NCI-H345 treated with DMSO at 0.1 percent for 48 hours (cell line): Measurements from ENCODE around the gene ZEB1.
"Not testable (repeated sequence)": the region's sequence is repeated elsewhere in the genome, so short reads cannot be mapped to it uniquely, and the experiment has no call there.

Source experiments
- DNase-seq: peaks from one replicate; lab custom pipeline; 2025; ENCODE audit not compliant: unreplicated experiment; lab: John Stamatoyannopoulos, UW

Gene ZEB1

DNA sequence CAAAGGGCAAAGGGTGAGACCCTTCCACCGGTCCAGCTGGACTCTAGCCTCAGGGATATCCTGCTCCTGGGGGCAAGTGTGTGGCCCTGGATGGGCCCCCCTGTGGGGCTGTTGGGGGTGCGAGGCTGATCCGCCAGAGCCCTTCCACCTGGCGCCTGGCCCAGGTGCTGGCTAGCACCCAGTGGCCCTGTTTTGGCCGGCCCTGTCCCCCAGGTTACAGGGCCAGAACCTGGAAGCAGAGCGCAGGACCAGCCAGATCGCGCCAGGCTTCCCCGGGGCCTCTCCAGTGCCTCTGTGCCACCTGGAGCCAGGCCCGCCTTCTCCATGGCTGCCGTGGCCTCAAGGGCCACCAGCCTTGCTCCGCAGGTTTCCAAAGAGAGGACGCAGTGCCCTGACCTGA, 45.2 kb downstream of the ZEB1 start:
- not testable (repeated sequence) for DNase-seq

DNA sequence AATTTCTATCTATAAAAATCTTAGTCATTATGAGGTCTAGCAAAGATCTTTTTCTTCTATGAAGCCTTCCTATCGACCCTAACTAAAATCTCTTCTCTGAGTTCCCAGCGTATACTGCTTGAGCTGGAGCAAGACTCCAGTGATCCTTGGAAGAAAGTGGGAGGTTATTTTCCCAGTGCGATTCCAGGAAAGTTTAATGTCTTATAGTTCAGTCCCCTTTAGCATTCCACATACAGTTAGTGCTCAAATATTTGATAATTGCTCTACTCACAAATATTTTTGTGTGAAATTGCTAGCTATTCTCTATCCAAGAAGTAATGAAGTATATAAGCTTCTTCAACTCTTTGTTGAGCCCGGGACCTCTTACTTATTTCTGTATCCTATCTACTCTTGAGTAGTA, 47.7 kb downstream of the ZEB1 start:
- DNase-seq = no peak

DNA sequence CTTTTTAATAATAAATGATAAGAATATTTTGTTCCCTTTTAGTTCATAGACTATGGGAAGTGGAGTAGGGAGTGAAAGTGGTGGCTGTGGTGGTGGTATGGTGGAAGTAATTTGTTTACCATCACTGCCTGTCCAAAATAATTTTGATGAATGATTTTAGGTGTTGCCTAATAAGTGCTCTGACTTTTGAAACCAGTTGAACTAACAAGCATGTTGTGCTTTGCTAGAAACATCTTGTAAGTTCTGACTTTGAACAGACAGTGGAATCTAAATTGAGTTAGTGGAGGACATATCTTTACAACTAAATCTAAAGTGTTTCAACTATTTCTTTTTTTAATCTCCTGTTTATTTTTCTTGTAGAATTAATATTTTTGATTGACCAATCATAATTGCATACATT, 49.7 kb downstream of the ZEB1 start:
- DNase-seq = no peak

DNA sequence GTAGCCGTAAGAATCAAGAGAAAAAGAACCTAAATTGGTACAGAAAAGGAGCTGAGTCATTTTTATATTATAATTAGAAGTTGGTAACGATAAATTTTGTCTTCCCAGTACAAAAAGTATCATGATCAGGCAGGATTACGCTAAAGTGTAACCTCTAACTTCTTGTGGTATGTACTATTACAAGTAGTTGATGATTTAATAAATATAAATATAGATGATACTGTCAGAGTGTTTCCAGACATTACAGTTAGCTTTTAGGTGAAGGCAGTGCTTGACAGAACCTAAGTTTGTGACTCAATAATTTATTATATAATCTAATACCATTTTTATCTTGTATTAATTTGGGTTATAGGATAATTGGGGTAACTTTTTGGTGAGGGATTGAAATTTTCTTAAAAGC, 53.4 kb downstream of the ZEB1 start:
- DNase-seq = no peak

DNA sequence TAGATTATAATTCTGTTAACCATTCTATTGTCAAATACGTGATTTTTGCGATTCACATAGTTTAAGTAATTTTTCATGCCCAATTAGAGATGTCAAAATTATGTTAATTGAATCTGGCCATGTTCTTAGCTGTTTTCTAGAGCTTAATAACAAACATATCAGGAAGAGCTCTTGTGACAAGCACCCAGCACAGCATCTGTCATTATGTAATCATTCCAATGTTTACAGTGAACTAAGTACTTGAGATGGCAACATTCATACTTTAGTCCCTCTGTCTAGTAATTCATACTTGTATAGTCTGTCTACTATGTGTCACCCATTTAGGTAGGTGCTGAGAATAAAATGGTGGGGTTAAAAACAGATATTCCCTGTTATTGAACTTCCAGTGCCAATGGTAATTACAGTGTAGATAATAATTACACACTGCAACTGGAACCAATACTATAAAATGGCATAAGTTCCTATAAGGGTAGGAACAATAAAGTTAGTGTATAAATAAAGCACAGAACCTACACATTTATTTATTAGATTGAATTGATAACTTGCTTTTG, 55.2 kb downstream of the ZEB1 start:
- DNase-seq = peak; percentile 0

DNA sequence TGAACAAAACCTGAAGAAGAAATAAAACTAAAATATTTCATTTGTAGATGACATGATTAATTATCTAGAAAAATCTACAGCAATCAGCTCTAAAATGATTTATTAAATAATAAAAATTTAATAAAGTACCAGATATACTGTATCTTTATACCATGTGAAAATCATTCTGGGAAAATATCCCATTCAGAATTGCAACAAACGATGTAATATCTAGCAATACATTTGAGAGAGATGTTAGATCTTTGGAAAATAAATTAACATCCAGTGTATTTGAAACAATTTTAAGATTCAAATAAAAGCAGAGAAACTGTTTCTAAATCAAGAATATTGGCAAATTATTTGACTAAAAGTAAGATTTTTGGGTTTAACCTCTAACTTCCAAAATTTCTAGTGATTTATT, 62.2 kb downstream of the ZEB1 start:
- DNase-seq = no peak

DNA sequence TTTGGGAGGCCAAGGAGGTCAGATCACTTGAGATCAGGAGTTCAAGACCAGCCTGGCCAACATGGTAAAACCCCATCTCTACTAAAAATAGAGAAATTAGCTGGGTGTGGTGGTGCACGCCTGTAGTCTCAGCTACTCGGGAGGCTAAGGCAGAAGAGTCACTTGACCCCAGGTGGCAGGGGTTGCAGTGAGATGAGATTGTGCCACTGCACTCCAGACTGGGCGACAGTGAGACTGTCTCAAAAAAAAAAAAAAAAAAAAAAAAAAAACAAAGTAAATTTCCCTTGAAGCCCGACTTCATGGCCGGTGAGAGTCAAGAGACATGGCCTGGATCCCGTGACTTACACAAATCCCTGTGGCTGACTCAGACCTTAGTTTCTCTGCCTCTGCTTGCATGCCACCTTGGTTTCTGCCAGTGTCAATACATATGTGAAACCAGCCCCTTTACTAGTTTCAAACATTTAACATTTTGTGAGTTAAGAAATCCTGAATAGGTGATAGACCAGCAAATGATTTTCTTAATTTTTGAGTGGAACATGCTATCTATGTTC, 62.8 kb downstream of the ZEB1 start:
- no peak for DNase-seq

DNA sequence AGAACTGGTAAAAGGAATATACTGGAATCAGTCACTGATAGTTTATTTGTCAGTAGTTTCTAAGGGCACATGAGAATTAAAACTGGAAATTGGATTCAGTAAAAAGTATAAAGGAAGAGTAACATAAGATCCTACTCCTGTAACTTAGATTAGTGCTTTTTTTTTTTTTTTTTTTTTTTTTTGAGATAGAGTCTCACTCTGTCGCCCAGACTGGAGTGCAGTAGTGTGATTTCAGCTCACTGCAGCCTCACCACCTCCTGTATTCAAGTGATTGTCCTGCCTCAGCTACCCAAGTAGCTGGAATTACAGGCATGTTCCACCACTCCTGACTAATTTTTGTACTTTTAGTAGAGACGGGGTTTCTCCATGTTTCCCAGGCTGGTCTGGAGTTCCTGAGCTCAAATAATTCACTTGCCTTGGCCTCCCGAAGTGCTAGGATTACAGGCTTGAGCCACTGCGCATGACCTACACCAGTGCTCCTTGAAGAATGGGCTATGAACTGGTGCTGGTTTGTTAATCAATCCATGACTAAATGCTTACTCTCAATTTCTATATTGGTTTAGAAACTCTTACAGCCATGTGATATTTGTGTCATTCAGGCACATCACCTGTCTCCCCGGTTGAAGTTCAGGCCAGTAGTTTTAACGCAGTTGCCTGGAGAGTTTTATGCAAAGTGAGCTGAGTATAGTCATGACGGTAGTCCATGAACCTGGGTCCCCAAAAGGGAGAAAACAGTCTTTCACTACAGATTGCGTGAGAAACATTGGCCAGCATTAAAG, 65.0 kb downstream of the ZEB1 start:
- DNase-seq = no peak

DNA sequence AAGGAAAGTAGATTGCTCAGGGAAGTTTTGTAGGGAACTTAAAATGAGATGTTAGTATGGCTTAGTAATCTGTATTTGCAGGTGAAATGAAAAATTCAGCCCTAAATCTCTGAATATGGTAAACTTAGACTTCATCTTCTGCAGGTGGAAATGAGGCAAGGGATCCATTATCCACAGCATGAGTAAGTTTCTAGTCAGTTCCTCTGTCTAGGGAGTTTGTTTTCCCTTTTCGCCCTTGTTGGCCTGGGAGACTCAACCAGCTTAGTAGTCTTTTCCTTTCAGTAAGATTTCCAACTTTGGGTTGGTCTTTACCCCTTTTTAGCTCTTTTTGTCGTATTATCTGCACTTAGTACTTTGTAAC, 65.6 kb downstream of the ZEB1 start:
- no peak for DNase-seq

DNA sequence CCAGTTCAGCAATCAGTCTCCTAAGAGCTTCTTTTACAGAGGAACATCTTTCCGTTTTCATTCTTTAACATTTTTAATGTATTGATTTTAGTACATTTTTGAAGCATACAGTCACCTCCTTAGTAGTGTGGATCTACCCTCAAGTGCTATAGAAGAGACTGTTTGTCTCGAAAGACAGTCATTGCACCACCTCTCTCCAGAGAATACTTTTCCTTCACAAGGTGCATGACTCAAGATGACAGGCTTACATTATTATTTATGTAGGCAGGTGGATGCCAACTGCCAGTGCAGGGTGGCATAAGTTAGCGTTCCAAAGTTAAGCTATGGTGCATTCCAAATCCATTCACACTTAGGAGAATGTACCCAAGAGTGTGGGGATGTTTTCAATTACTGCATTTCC, 71.8 kb downstream of the ZEB1 start:
- DNase-seq = no peak

DNA sequence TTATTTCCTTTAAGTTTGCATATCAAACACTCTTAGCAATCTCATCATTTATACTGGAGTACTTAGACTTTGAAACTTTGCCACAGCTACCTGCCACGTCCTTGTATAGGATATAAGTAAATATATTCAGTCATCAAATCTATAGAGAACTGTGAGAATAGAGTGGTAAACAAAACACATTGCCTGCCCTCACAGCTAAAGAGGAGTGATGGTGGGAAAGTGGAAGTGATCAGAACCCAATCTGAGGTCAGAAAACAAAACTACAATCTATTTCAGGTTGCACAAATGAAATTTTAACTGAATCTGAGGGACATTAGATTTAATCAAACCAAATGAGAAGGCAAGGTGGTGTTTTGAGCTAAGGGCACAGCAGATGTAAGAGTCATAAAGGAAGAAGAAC, 74.8 kb downstream of the ZEB1 start:
- no peak for DNase-seq

DNA sequence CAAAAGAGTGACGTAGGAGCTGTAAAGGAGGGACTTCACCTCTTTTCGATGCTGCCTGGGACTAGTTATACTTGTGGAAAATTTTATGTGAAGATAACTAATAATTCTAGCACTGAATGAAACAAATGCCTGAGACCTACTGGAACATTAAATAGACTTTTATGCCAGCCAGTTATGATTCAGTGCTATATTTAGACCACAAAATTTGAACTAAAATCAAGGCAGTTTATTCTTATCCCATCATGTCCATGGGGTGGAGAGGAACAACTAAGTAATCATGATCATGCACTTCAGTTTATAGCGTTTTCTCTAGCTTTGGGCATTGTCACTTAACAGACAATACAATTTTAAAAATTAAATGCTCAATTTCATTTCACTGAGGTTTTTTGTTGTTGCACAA, 76.7 kb downstream of the ZEB1 start:
- no peak for DNase-seq

DNA sequence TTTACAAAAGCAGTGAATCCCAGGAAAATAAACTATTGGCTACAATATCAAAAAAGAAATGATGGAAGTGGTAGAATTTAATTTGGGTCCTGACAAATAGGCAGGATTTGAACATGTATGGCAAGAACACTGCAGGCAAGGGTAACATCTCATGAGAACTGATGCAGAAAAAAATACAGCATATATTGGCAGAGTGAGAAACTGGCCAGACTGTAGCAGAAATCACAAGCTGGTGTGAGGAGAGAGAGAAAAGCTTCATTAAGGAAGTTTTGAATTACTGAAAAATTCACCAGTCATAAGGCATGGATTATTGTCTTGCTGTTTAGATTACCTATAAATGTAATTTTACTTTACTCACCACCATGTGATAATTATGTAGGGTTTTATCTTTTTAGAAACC, 77.4 kb downstream of the ZEB1 start:
- DNase-seq = no peak

DNA sequence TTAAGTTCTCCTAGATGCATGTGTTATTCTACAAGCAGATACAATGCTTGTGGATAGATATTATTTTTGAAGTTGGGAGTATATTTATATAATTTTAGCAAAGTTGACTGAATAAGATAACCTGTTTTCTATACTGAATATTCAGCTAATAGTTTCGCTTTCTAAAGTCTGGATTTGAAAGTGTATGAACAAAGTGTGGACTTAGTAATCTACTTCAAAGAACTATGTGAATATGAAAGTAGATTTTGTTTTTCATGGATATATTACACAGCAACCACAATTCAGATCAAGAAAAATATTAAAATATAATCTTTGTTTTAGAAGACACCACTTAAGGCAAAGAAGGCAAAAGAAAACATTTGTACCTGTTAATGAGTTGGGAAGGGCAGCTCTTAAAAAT, 78.8 kb downstream of the ZEB1 start:
- DNase-seq = no peak

DNA sequence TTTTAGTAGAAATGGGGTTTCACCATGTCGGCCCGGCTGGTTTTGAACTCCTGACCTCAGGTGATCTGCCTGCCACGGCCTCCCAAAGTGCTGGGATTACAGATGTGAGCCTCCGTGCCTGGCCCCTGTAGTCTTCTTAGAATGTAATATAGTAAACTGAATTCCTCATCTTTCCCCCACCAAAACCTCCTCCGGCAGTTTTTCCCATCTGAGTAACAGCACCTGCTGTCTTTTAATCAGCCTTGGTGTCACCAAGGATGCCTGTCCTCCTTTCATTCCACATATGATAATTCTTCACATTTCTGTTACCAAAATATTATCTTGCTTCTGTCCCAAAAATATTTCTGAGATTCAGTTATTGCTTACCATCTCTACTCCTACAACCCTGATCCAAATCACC, 80.2 kb downstream of the ZEB1 start:
- DNase-seq = no peak

DNA sequence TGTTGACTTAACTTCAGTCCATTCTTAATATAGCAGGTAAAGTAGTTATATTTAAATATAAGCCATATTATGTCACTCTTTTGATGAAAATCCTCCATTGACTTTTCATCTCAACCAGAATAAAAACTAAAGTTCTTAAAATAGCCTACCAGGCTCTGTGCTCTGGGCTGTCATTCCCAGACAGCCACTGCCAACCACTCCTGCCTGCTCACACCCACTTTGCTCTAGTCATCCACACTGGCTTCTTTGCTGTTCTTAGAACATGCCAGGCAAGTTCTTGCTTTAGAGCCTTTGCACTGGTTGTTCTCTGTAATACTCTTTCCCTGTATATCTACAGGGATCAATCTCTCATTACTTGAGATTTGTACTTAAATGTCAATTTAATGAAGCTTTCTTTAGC, 80.6 kb downstream of the ZEB1 start:
- no peak for DNase-seq

DNA sequence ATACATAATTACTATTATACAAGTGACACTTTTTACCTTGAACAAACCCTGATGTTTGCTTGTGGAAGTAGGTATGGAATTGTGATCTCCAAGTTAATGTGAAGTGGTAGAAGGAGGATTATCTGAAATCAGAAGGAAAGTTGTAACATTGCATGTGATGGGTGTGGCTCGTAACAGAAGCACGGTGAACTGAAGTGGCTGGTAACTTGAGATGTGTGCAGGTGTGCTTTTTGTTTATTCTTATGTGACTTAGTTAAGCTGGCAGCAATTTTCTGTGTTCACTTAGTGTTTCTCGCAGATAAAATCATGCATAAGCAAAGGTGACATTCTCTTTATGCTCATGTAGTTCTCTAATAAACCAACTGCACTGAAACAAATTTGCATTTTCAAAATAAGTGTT, 82.3 kb downstream of the ZEB1 start:
- DNase-seq = peak; percentile 38

DNA sequence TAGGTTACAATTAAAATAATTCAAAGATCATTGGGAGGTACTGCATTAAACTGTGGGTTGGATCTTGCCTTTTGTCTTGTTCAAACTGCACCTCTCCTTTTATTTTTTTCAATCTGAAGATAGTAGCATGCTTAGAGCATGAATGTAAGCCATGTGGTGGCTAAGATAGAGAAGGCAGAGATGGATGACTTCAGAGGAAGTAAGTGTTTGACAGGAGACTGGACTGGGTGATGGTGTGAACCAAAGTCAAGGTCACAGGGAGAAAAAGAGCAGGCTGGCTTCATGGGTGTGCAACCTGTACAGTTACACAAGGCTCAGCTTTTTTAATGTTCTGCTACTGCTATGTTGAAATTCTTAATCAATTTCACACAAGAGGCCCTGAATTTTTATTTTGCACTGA, 85.6 kb downstream of the ZEB1 start:
- no peak for DNase-seq

DNA sequence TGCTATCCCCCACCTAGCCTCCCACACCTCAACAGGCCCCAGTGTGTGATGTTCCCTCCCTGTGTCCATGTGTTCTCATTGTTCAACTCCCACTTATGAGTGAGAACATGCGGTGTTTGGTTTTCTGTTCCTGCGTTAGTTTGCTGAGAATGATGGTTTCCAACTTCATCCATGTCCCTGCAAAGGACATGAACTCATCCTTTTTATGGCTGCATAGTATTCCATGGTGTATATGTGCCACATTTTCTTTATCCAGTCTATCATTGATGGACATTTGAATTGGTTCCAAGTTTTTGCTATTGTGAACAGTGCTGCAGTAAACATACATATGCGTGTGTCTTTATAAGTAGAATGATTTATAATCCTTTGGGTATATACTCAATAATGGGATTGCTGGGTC, 86.8 kb downstream of the ZEB1 start:
- DNase-seq = not testable (repeated sequence)

DNA sequence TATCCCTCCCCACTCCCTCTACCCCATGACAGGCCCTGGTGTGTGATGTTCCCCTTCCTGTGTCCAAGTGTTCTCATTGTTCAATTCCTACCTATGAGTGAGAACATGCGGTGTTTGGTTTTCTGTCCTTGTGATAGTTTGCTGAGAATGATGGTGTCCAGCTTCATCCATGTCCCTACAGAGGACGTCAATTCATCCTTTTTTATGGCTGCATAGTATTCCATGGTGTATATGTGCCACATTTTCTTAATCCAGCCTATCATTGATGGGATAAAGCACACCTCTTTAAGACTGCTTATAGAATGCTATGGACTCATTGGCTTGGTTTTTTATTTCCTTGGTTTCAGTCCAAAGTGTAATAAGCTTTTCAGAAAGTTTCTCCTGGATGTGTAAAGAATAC, 93.4 kb downstream of the ZEB1 start:
- not testable (repeated sequence) for DNase-seq

DNA sequence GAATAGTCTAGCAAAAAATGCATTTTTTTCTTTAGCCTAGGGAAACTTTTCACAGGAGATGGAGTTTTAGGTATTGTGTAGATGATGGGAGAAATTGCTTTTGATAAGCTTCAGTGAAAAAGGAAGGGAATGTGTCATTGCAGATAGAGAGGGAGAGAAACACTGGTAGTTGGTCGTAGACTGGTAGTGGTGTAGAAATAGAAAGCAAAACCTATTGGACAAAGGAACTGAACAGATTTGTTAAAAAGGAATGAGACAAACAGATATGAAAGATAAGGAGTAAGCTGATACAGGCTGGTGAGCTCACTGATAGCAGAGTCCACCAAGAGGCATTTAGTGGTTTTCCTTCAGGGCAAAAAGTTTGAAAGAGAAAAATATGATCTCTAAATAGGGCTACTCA, 94.3 kb downstream of the ZEB1 start:
- no peak for DNase-seq

DNA sequence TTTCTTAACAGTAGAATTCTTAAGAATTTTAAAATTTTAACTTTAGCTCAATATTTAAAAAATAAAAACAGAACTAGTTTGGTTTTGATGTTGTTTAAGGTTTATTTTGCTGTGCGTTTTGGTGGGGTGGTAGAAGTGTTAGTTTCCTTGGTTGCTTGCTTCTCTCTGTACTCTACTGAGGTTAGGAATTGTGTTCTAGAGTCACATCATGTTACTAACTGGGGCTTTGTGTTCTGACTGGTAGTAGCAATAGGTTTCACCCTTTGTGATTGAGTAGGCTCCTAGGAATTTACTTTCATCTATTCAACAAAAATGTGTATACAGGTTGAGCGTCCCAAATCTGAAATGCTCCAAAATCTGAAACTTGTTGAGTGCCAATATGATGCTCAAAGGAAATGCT, 99.5 kb downstream of the ZEB1 start:
- no peak for DNase-seq
